WTC11 (cell line): Measurements from ENCODE around the gene NLRP5. TPM values are rescaled to one million over a fixed set of nuclear protein-coding genes. Genes with fewer than 3 reads are reported as not detected.

Source experiments
- ATAC-seq: fragments of 200-7000 bp; cut with Tn5 transposase; 2 replicates; pipeline ENCODE4 v1.10.0; 2021; ENCODE audit warnings: mild to moderate bottlenecking, moderate library complexity
- CTCF ChIA-PET: fragments of 300-600 bp; sonication (Branson Sonifier 250); formaldehyde crosslinking; loops from one replicate; lab custom pipeline; 2021; ENCODE audit warnings: antibody characterized with exemption; lab: Charles Lee
- POLR2A ChIA-PET: fragments of 350-600 bp; sonication (Branson Sonifier 250); formaldehyde crosslinking; loops from one replicate; lab custom pipeline; 2021; ENCODE audit warnings: antibody characterized with exemption; lab: Charles Lee
- DNase-seq: peaks from one replicate; pipeline ENCODE4 v3.0.0; 2021; ENCODE audit warnings: low spot score
- H3K27ac Mint-ChIP-seq: 2 replicates; pipeline ENCODE4 v1.8.0; 2021; ENCODE audit warnings: mixed read lengths
- H3K27me3 Mint-ChIP-seq: 2 replicates; pipeline ENCODE4 v1.8.0; 2021; ENCODE audit warnings: low read depth, mild to moderate bottlenecking, moderate library complexity, mixed read lengths
- H3K36me3 Mint-ChIP-seq: 2 replicates; pipeline ENCODE4 v1.8.0; 2021; ENCODE audit warnings: mixed read lengths
- H3K4me1 Mint-ChIP-seq: 2 replicates; pipeline ENCODE4 v1.8.0; 2022; ENCODE audit warnings: mixed read lengths
- H3K4me3 Mint-ChIP-seq: 2 replicates; pipeline ENCODE4 v1.8.0; 2021; ENCODE audit warnings: mild to moderate bottlenecking, moderate library complexity, mixed read lengths
- H3K9me3 Mint-ChIP-seq: 2 replicates; pipeline ENCODE4 v1.8.0; 2021; ENCODE audit warnings: mixed read lengths
- EMX1 ChIP-seq: fragments of 250-450 bp; sonication (Bioruptor Pico); IDR thresholded peaks from 2 replicates; pipeline ENCODE4 v1.8.0; 2021; ENCODE audit warnings: mild to moderate bottlenecking
- FOXK1 ChIP-seq: sonication (generic); formaldehyde crosslinking; IDR thresholded peaks from 2 replicates; pipeline ENCODE4 v1.8.0; 2022; ENCODE audit warnings: mild to moderate bottlenecking, moderate library complexity, missing genetic modification reagents
- FOXP1 ChIP-seq: sonication (generic); formaldehyde crosslinking; IDR thresholded peaks from 2 replicates; pipeline ENCODE4 v1.8.0; 2022; ENCODE audit warnings: missing genetic modification reagents, mild to moderate bottlenecking, moderate library complexity, borderline replicate concordance
- GTF2I ChIP-seq: fragments of 250-450 bp; sonication (Bioruptor Pico); conservative IDR thresholded peaks from 2 replicates; pipeline ENCODE4 v1.4.0; 2021; ENCODE audit warnings: mild to moderate bottlenecking
- IRF2 ChIP-seq: sonication (generic); formaldehyde crosslinking; IDR thresholded peaks from 2 replicates; pipeline ENCODE4 v1.8.0; 2022; ENCODE audit warnings: low read depth, missing genetic modification reagents, borderline replicate concordance
- JAZF1 ChIP-seq: fragments of 250-450 bp; sonication (Bioruptor Pico); IDR thresholded peaks from 2 replicates; pipeline ENCODE4 v1.9.0; 2021; ENCODE audit warnings: moderate library complexity, mild to moderate bottlenecking, inconsistent platforms
- PRRX2 ChIP-seq: fragments of 250-450 bp; sonication (Bioruptor Pico); IDR thresholded peaks from 2 replicates; pipeline ENCODE4 v1.8.0; 2021; ENCODE audit warnings: mild to moderate bottlenecking
- RORB ChIP-seq: fragments of 250-450 bp; sonication (Bioruptor Pico); IDR thresholded peaks from 2 replicates; pipeline ENCODE4 v1.9.0; 2021; ENCODE audit warnings: mild to moderate bottlenecking
- TEAD1 ChIP-seq: sonication (generic); formaldehyde crosslinking; IDR thresholded peaks from 2 replicates; pipeline ENCODE4 v1.8.0; 2022; ENCODE audit warnings: mild to moderate bottlenecking, missing genetic modification reagents
- TP53 ChIP-seq: sonication (generic); formaldehyde crosslinking; IDR thresholded peaks from 2 replicates; pipeline ENCODE4 v1.8.1; 2023; ENCODE audit warnings: mild to moderate bottlenecking, missing genetic modification reagents
- ZNF138 ChIP-seq: sonication (generic); formaldehyde crosslinking; conservative IDR thresholded peaks from 2 replicates; pipeline ENCODE4 v1.8.1; 2022; ENCODE audit warnings: mild to moderate bottlenecking, moderate library complexity, missing genetic modification reagents
- total RNA-seq: library from RNA; stranded (reverse); gene quantifications from 3 replicates; pipeline ENCODE4 v1.2.3, GENCODE V29; 2021
- TF ChIP-seq, protein P1 (sequence below): sonication (generic); formaldehyde crosslinking; IDR thresholded peaks from 2 replicates; pipeline ENCODE4 v1.8.1; 2022; ENCODE audit warnings: low read depth, missing genetic modification reagents, borderline replicate concordance
- TF ChIP-seq, protein P2 (sequence below): sonication (generic); formaldehyde crosslinking; IDR thresholded peaks from 2 replicates; pipeline ENCODE4 v1.8.1; 2022; ENCODE audit warnings: missing genetic modification reagents, borderline replicate concordance
- TF ChIP-seq, protein P3 (sequence below): fragments of 250-450 bp; sonication (Bioruptor Pico); IDR thresholded peaks from 2 replicates; pipeline ENCODE4 v1.9.0; 2021; ENCODE audit warnings: mild to moderate bottlenecking
- TF ChIP-seq, protein P4 (sequence below): sonication (generic); formaldehyde crosslinking; IDR thresholded peaks from 2 replicates; pipeline ENCODE4 v1.8.1; 2022; ENCODE audit warnings: mild to moderate bottlenecking, missing genetic modification reagents, moderate library complexity, borderline replicate concordance
- TF ChIP-seq, protein P5 (sequence below): sonication (generic); formaldehyde crosslinking; IDR thresholded peaks from 2 replicates; pipeline ENCODE4 v1.8.0; 2022; ENCODE audit warnings: mild to moderate bottlenecking, missing genetic modification reagents
- TF ChIP-seq, protein P6 (sequence below): sonication (generic); formaldehyde crosslinking; conservative IDR thresholded peaks from 2 replicates; pipeline ENCODE4 v1.8.1; 2023; ENCODE audit warnings: mild to moderate bottlenecking, low read depth, missing genetic modification reagents, moderate library complexity
- TF ChIP-seq, protein P7 (sequence below): fragments of 250-450 bp; sonication (Bioruptor Pico); IDR thresholded peaks from 2 replicates; pipeline ENCODE4 v1.9.0; 2021; ENCODE audit warnings: mild to moderate bottlenecking
- TF ChIP-seq, protein P8 (sequence below): sonication (generic); formaldehyde crosslinking; IDR thresholded peaks from 2 replicates; pipeline ENCODE4 v1.8.0; 2023; ENCODE audit warnings: mild to moderate bottlenecking, missing genetic modification reagents
- TF ChIP-seq, protein P9 (sequence below): sonication (generic); formaldehyde crosslinking; IDR thresholded peaks from 2 replicates; pipeline ENCODE4 v1.8.0; 2022; ENCODE audit warnings: mild to moderate bottlenecking, missing genetic modification reagents

The NLRP5 gene
- total RNA-seq, 1 experiment from 2014 or later, result not detected

DNA sequence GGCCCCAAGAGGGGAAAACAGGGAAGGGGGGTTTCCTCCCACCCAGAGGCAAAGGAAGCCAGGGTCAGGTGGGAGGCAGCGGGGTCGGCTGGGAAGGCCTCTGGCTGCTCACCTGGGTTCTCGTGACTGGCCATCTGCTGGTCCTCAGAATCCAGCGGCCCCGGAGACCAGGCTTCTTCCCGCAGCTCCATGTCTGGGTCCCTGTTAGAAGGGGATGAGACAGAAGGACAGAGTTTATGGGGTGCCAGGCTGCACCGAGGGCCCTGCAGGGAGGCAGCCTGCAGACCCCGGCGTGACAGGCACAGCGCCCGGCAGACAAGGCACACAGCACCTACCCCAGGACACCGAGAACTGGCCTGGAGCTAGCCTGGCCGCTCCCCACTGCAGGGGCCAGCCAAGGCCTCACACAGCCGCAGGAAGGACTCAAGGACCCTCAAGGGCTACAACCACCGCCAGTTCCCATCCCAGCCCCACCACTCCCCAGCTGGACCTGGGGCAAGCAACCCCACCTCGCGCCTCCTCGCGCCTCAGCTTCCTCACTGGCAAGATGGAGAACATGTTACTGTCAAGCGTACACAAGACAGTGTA, 116.5 kb downstream of the NLRP5 start (continued):
- TF ChIP-seq GTF2I (CRISPR knock-in tag) (no peak), IRF2 (CRISPR knock-in tag) (no peak), EMX1 (CRISPR knock-in tag) (no peak), FOXP1 (no peak)
- TF ChIP-seq, protein P1, sequence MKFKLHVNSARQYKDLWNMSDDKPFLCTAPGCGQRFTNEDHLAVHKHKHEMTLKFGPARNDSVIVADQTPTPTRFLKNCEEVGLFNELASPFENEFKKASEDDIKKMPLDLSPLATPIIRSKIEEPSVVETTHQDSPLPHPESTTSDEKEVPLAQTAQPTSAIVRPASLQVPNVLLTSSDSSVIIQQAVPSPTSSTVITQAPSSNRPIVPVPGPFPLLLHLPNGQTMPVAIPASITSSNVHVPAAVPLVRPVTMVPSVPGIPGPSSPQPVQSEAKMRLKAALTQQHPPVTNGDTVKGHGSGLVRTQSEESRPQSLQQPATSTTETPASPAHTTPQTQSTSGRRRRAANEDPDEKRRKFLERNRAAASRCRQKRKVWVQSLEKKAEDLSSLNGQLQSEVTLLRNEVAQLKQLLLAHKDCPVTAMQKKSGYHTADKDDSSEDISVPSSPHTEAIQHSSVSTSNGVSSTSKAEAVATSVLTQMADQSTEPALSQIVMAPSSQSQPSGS (CRISPR knock-in tag), result no peak

DNA sequence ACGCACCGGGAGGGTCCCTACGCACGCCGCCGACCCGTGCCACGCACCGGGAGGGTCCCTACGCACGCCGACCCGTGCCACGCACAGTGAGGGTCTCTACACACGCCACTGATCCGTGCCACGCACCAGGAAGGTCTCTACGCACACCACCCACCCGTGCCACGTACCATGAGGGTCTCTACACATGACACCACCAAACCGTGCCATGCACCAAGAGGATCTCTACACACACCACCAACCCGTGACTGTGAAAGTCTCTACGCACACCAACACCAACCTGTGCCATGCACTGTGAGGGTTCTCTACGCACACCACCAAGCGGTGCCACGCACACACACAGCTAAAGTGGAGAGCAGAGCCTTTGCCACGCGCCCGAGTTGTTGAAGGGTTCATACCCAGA, 117.8 kb downstream of the NLRP5 start:
- ATAC-seq, result no peak
- H3K4me1 Mint-ChIP-seq, result peaks cover 36% of the 10 kb centered on the region
- POLR2A ChIA-PET, result interaction anchor here (1.0 kb wide), 1 partner anchor 19 kb away, joined by 5 read pairs; no protein-coding TSS in a partner anchor
- CTCF ChIA-PET, result interaction anchor here (0.6 to 1.9 kb wide), 21 partner anchors 9 to 264 kb away, joined by 3 to 17 read pairs (median 7); partner anchors contain the start of genes ZNF444 and ZNF787
- H3K27ac Mint-ChIP-seq, result peak overlapping the region; percentile 60
- H3K27me3 Mint-ChIP-seq, result no peaks in the 10 kb centered on the region
- H3K9me3 Mint-ChIP-seq, result no peaks in the 10 kb centered on the region
- peaks cover 15% of the 10 kb centered on the region for H3K36me3 Mint-ChIP-seq
- no peak for DNase-seq
- H3K4me3 Mint-ChIP-seq, result no peak overlapping the region
- TF ChIP-seq, protein P2, sequence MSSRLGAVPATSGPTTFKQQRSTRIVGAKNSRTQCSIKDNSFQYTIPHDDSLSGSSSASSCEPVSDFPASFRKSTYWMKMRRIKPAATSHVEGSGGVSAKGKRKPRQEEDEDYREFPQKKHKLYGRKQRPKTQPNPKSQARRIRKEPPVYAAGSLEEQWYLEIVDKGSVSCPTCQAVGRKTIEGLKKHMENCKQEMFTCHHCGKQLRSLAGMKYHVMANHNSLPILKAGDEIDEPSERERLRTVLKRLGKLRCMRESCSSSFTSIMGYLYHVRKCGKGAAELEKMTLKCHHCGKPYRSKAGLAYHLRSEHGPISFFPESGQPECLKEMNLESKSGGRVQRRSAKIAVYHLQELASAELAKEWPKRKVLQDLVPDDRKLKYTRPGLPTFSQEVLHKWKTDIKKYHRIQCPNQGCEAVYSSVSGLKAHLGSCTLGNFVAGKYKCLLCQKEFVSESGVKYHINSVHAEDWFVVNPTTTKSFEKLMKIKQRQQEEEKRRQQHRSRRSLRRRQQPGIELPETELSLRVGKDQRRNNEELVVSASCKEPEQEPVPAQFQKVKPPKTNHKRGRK (CRISPR knock-in tag), result no peak
- no peak for TF ChIP-seq PRRX2 (CRISPR knock-in tag)
- TF ChIP-seq, protein P3, sequence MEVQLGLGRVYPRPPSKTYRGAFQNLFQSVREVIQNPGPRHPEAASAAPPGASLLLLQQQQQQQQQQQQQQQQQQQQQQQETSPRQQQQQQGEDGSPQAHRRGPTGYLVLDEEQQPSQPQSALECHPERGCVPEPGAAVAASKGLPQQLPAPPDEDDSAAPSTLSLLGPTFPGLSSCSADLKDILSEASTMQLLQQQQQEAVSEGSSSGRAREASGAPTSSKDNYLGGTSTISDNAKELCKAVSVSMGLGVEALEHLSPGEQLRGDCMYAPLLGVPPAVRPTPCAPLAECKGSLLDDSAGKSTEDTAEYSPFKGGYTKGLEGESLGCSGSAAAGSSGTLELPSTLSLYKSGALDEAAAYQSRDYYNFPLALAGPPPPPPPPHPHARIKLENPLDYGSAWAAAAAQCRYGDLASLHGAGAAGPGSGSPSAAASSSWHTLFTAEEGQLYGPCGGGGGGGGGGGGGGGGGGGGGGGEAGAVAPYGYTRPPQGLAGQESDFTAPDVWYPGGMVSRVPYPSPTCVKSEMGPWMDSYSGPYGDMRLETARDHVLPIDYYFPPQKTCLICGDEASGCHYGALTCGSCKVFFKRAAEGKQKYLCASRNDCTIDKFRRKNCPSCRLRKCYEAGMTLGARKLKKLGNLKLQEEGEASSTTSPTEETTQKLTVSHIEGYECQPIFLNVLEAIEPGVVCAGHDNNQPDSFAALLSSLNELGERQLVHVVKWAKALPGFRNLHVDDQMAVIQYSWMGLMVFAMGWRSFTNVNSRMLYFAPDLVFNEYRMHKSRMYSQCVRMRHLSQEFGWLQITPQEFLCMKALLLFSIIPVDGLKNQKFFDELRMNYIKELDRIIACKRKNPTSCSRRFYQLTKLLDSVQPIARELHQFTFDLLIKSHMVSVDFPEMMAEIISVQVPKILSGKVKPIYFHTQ (CRISPR knock-in tag), result no peak
- no peak for TF ChIP-seq JAZF1
- TF ChIP-seq TP53 (CRISPR knock-in tag), result no peak
- TF ChIP-seq, protein P4, sequence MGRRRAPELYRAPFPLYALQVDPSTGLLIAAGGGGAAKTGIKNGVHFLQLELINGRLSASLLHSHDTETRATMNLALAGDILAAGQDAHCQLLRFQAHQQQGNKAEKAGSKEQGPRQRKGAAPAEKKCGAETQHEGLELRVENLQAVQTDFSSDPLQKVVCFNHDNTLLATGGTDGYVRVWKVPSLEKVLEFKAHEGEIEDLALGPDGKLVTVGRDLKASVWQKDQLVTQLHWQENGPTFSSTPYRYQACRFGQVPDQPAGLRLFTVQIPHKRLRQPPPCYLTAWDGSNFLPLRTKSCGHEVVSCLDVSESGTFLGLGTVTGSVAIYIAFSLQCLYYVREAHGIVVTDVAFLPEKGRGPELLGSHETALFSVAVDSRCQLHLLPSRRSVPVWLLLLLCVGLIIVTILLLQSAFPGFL (CRISPR knock-in tag), result no peak
- TF ChIP-seq, protein P5, sequence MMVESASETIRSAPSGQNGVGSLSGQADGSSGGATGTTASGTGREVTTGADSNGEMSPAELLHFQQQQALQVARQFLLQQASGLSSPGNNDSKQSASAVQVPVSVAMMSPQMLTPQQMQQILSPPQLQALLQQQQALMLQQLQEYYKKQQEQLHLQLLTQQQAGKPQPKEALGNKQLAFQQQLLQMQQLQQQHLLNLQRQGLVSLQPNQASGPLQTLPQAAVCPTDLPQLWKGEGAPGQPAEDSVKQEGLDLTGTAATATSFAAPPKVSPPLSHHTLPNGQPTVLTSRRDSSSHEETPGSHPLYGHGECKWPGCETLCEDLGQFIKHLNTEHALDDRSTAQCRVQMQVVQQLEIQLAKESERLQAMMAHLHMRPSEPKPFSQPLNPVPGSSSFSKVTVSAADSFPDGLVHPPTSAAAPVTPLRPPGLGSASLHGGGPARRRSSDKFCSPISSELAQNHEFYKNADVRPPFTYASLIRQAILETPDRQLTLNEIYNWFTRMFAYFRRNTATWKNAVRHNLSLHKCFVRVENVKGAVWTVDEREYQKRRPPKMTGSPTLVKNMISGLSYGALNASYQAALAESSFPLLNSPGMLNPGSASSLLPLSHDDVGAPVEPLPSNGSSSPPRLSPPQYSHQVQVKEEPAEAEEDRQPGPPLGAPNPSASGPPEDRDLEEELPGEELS (CRISPR knock-in tag), result no peak
- TF ChIP-seq, protein P6, sequence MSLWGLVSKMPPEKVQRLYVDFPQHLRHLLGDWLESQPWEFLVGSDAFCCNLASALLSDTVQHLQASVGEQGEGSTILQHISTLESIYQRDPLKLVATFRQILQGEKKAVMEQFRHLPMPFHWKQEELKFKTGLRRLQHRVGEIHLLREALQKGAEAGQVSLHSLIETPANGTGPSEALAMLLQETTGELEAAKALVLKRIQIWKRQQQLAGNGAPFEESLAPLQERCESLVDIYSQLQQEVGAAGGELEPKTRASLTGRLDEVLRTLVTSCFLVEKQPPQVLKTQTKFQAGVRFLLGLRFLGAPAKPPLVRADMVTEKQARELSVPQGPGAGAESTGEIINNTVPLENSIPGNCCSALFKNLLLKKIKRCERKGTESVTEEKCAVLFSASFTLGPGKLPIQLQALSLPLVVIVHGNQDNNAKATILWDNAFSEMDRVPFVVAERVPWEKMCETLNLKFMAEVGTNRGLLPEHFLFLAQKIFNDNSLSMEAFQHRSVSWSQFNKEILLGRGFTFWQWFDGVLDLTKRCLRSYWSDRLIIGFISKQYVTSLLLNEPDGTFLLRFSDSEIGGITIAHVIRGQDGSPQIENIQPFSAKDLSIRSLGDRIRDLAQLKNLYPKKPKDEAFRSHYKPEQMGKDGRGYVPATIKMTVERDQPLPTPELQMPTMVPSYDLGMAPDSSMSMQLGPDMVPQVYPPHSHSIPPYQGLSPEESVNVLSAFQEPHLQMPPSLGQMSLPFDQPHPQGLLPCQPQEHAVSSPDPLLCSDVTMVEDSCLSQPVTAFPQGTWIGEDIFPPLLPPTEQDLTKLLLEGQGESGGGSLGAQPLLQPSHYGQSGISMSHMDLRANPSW, result no peak
- TF ChIP-seq, protein P7, sequence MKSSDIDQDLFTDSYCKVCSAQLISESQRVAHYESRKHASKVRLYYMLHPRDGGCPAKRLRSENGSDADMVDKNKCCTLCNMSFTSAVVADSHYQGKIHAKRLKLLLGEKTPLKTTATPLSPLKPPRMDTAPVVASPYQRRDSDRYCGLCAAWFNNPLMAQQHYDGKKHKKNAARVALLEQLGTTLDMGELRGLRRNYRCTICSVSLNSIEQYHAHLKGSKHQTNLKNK (CRISPR knock-in tag), result no peak
- no peak for TF ChIP-seq FOXK1 (CRISPR knock-in tag)
- TF ChIP-seq RORB (CRISPR knock-in tag), result no peak
- TF ChIP-seq, protein P8, sequence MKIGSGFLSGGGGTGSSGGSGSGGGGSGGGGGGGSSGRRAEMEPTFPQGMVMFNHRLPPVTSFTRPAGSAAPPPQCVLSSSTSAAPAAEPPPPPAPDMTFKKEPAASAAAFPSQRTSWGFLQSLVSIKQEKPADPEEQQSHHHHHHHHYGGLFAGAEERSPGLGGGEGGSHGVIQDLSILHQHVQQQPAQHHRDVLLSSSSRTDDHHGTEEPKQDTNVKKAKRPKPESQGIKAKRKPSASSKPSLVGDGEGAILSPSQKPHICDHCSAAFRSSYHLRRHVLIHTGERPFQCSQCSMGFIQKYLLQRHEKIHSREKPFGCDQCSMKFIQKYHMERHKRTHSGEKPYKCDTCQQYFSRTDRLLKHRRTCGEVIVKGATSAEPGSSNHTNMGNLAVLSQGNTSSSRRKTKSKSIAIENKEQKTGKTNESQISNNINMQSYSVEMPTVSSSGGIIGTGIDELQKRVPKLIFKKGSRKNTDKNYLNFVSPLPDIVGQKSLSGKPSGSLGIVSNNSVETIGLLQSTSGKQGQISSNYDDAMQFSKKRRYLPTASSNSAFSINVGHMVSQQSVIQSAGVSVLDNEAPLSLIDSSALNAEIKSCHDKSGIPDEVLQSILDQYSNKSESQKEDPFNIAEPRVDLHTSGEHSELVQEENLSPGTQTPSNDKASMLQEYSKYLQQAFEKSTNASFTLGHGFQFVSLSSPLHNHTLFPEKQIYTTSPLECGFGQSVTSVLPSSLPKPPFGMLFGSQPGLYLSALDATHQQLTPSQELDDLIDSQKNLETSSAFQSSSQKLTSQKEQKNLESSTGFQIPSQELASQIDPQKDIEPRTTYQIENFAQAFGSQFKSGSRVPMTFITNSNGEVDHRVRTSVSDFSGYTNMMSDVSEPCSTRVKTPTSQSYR, result no peak
- no peak for TF ChIP-seq TEAD1 (CRISPR knock-in tag)
- no peak for TF ChIP-seq ZNF138 (CRISPR knock-in tag)
- TF ChIP-seq, protein P9, sequence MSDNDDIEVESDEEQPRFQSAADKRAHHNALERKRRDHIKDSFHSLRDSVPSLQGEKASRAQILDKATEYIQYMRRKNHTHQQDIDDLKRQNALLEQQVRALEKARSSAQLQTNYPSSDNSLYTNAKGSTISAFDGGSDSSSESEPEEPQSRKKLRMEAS (CRISPR knock-in tag), result no peak
